MM.1S (cell line): ENCODE measurements around the gene BCCIP.

Experiments used
- CTCF ChIP-seq: fragments of 300-600 bp; sonication (generic); IDR thresholded peaks from 2 replicates; pipeline ENCODE4 v1.5.1; 2016; ENCODE audit warnings: antibody characterized with exemption, low read length, mixed read lengths
- EZH2phosphoT487 ChIP-seq: fragments of 300-600 bp; sonication (generic); IDR thresholded peaks from 2 replicates; pipeline ENCODE4 v1.6.1; 2018; ENCODE audit warnings: antibody characterized with exemption, low read length

GRCh38 chr10:125792342-125793300 is 30.7 kb upstream of the BCCIP start:
- TF ChIP-seq CTCF (no peak), EZH2phosphoT487 (no peak)
